A549 (cell line): ENCODE measurements around the gene CDH4.

Source experiments
- JUN ChIP-seq, 2 experiments: fragments of >200 bp; sonication (Bioruptor Twin); formaldehyde crosslinking; IDR thresholded peaks; 2 replicates in 1 of 2; 3 replicates in 1 of 2; pipeline ENCODE4 v1.6.1; 2016 to 2017
- POLR2A ChIP-seq: IDR thresholded peaks from 2 replicates; pipeline ENCODE4 v1.6.1; 2012; ENCODE audit warnings: mild to moderate bottlenecking, low read length
- TF ChIP-seq, protein P1 (sequence below): IDR thresholded peaks from 2 replicates; pipeline ENCODE4 v1.6.1; 2012
- TF ChIP-seq, protein P2 (sequence below): fragments of >200 bp; sonication (Bioruptor Twin); formaldehyde crosslinking; IDR thresholded peaks from 3 replicates; pipeline ENCODE4 v1.5.1; 2016

DNA sequence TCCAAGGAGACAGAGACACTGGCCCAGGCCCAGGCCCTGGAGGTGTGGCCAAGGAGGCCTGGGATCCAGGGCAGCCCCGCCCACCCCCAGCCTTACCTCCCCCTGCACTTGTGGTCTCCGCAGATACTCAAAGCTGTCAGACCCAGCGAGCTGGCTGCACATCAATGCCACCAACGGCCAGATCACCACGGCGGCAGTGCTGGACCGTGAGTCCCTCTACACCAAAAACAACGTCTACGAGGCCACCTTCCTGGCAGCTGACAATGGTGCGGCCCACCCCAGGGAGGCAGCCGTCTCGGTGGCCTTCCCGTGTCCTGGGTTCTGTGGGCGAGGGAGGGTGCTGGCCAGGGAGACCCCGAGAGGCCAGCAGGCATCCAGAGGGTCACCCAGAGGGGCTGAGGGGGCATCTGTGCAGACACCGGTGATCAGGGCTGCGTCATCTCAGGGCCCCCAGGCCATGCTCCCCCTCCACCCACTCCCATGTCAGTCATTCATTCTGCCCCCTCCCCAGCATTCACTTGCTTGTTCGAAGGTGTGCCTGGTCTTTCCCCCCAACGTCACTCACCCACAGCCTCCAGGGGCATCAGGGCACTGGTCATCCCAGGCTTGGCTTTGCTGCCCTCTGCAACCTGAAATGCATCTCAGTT lies 672.3 kb downstream of the CDH4 start:
- TF ChIP-seq, protein P1, sequence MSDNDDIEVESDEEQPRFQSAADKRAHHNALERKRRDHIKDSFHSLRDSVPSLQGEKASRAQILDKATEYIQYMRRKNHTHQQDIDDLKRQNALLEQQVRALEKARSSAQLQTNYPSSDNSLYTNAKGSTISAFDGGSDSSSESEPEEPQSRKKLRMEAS, result no peak
- TF ChIP-seq POLR2A (no peak), JUN (IDR thresholded peaks at IDR 0.05) (no peak)
- TF ChIP-seq, protein P2, sequence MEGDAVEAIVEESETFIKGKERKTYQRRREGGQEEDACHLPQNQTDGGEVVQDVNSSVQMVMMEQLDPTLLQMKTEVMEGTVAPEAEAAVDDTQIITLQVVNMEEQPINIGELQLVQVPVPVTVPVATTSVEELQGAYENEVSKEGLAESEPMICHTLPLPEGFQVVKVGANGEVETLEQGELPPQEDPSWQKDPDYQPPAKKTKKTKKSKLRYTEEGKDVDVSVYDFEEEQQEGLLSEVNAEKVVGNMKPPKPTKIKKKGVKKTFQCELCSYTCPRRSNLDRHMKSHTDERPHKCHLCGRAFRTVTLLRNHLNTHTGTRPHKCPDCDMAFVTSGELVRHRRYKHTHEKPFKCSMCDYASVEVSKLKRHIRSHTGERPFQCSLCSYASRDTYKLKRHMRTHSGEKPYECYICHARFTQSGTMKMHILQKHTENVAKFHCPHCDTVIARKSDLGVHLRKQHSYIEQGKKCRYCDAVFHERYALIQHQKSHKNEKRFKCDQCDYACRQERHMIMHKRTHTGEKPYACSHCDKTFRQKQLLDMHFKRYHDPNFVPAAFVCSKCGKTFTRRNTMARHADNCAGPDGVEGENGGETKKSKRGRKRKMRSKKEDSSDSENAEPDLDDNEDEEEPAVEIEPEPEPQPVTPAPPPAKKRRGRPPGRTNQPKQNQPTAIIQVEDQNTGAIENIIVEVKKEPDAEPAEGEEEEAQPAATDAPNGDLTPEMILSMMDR, result no peak
